HepG2 (cell line): ENCODE results near the gene TMEM63B. TPM values are rescaled to one million over a fixed set of nuclear protein-coding genes. Genes with fewer than 3 reads are reported as not detected.
A peak's percentile ranks its signal among the peaks of the same experiment; 100 is the strongest.

Experiments used
- ATAC-seq: fragments of 200-7000 bp; cut with Tn5 transposase; 3 replicates; pipeline ENCODE4 v1.9.1; 2020; ENCODE audit warnings: mild to moderate bottlenecking, moderate library complexity
- BruUV-seq: library from RNA; stranded (reverse); fragments of 400-500 nt; replicated peaks from 2 replicates; lab custom pipeline; 2021; lab: Mats Ljungman, UMichigan
- CTCF ChIA-PET: fragments of 300-600 bp; formaldehyde crosslinking; extraction: SDS; loops from one replicate; lab custom pipeline; 2021; ENCODE audit warnings: low total read pairs, inconsistent platforms, low intra/inter-chr PET ratio; lab: Yijun Ruan, JAX
- POLR2A ChIA-PET: fragments of 350-600 bp; sonication (Branson Sonifier 250); formaldehyde crosslinking; loops from one replicate; lab custom pipeline; 2020; ENCODE audit warnings: antibody characterized with exemption, inconsistent platforms; lab: Yijun Ruan, JAX
- DNase-seq: peaks from one replicate; pipeline ENCODE4 v3.0.0-alpha.2; 2015; ENCODE audit warnings: low spot score
- FAIRE-seq: peaks from 3 replicates; lab custom pipeline; 2011; peaks lifted over from hg19 to GRCh38; lab: Jason Lieb, UNC
- H2AFZ ChIP-seq: one replicate; pipeline ENCODE4 v1.6.1; 2011; ENCODE audit warnings: low read length, inconsistent platforms
- H3K27ac ChIP-seq: fragments of 300-600 bp; 3 replicates; pipeline ENCODE4 v1.8.0; 2011; ENCODE audit warnings: mixed run types, mild to moderate bottlenecking, mixed read lengths, low read length, inconsistent platforms; ENCODE audit not compliant: insufficient read depth; ENCODE audit errors: extremely low read length
- H3K27me3 ChIP-seq, 2 experiments: fragments of 200-600 bp in 1 of 2; 2 replicates in 1 of 2; 3 replicates in 1 of 2; pipeline versions ENCODE4 v1.6.0 to v1.8.0; 2011; ENCODE audit warnings: low read length in 2 of 2, mild to moderate bottlenecking in 2 of 2, moderate library complexity in 2 of 2, inconsistent platforms in 1 of 2; ENCODE audit not compliant: insufficient read depth in 2 of 2, control insufficient read depth in 1 of 2
- H3K36me3 ChIP-seq, 2 experiments: fragments of 200-600 bp in 1 of 2; replicated peaks in 1 of 2; 2 replicates in 1 of 2; 3 replicates in 1 of 2; pipeline versions ENCODE4 v1.5.1 to v1.8.0; 2011; ENCODE audit warnings: low read length in 2 of 2, inconsistent platforms in 1 of 2; ENCODE audit not compliant: insufficient read depth in 2 of 2, control insufficient read depth in 1 of 2
- H3K4me1 ChIP-seq: 2 replicates; pipeline ENCODE4 v1.5.1; 2012; ENCODE audit warnings: low read length, inconsistent platforms; ENCODE audit not compliant: insufficient read depth
- H3K4me2 ChIP-seq: 2 replicates; pipeline ENCODE4 v1.6.0; 2011; ENCODE audit warnings: low read depth, low read length, inconsistent platforms
- H3K4me3 ChIP-seq, 3 experiments: fragments of 200-600 bp in 1 of 3; sonication (generic), shearing (Covaris generic) in 1 of 3; replicated peaks in 1 of 3; 2 replicates each; pipeline ENCODE4 v1.5.1; 2011 to 2016; ENCODE audit warnings: low read length in 3 of 3, inconsistent platforms in 2 of 3, low read depth in 2 of 3, mild to moderate bottlenecking in 2 of 3, control low read depth in 1 of 3, mixed read lengths in 1 of 3; ENCODE audit not compliant: insufficient read depth in 1 of 3
- H3K79me2 ChIP-seq: one replicate; pipeline ENCODE4 v1.6.1; 2011; ENCODE audit warnings: low read length, inconsistent platforms; ENCODE audit not compliant: insufficient read depth
- H3K9ac ChIP-seq: 2 replicates; pipeline ENCODE4 v1.6.0; 2011; ENCODE audit warnings: mild to moderate bottlenecking, low read depth, low read length, inconsistent platforms; ENCODE audit not compliant: insufficient read depth
- H3K9me3 ChIP-seq: 2 replicates; pipeline ENCODE4 v1.5.1; 2012; ENCODE audit warnings: mild to moderate bottlenecking, low read length
- H4K20me1 ChIP-seq: 2 replicates; pipeline ENCODE4 v1.6.0; 2011; ENCODE audit warnings: inconsistent platforms, mild to moderate bottlenecking, low read length, moderate library complexity; ENCODE audit not compliant: insufficient read depth
- ARHGAP35 ChIP-seq: sonication (generic); formaldehyde crosslinking; IDR thresholded peaks from 2 replicates; pipeline ENCODE4 v1.9.0; 2022; ENCODE audit warnings: mild to moderate bottlenecking, inconsistent platforms, moderate library complexity, missing genetic modification reagents, borderline replicate concordance
- DPF2 ChIP-seq: sonication (generic); formaldehyde crosslinking; IDR thresholded peaks from 2 replicates; pipeline ENCODE4 v1.4.0; 2020; ENCODE audit warnings: mild to moderate bottlenecking, low read depth, missing genetic modification reagents, borderline replicate concordance
- ETV5 ChIP-seq: IDR thresholded peaks from 2 replicates; pipeline ENCODE4 v1.6.1; 2018; ENCODE audit warnings: missing biosample characterization, missing genetic modification reagents, inconsistent platforms, borderline replicate concordance
- HNF1B ChIP-seq: sonication (generic); formaldehyde crosslinking; IDR thresholded peaks from 2 replicates; pipeline ENCODE4 v1.5.1; 2020; ENCODE audit warnings: mild to moderate bottlenecking, moderate library complexity, missing genetic modification reagents
- KDM2A ChIP-seq: sonication (generic); formaldehyde crosslinking; IDR thresholded peaks from 2 replicates; pipeline ENCODE4 v1.4.0; 2020; ENCODE audit warnings: low read depth, missing genetic modification reagents, borderline replicate concordance
- NCOA2 ChIP-seq: sonication (generic); formaldehyde crosslinking; IDR thresholded peaks from 2 replicates; pipeline ENCODE4 v1.8.0; 2022; ENCODE audit warnings: inconsistent platforms
- NONO ChIP-seq, 2 experiments: fragments of 450-650 bp in 1 of 2; sonication (generic) in 1 of 2; formaldehyde crosslinking in 1 of 2; IDR thresholded peaks in 1 of 2; conservative IDR thresholded peaks in 1 of 2; 2 replicates each; pipeline versions ENCODE4 v1.6.1 to v1.8.0; 2017 to 2022; ENCODE audit warnings: mild to moderate bottlenecking in 1 of 2, missing genetic modification reagents in 1 of 2, moderate library complexity in 1 of 2
- PREB ChIP-seq: sonication (generic); formaldehyde crosslinking; IDR thresholded peaks from 2 replicates; pipeline ENCODE4 v1.4.0; 2020; ENCODE audit warnings: missing genetic modification reagents
- RARA ChIP-seq: IDR thresholded peaks from 2 replicates; pipeline ENCODE4 v1.6.1; 2016; ENCODE audit warnings: missing genetic modification reagents, missing compliant biosample characterization
- RCOR2 ChIP-seq: IDR thresholded peaks from 2 replicates; pipeline ENCODE4 v1.6.1; 2016; ENCODE audit warnings: missing biosample characterization, missing genetic modification reagents
- RFX5 ChIP-seq: IDR thresholded peaks from 2 replicates; pipeline ENCODE4 v1.6.1; 2011; ENCODE audit warnings: low read depth, low read length, improper control_type of control experiment
- SALL1 ChIP-seq: sonication (generic); formaldehyde crosslinking; IDR thresholded peaks from 2 replicates; pipeline ENCODE4 v1.8.0; 2022; ENCODE audit warnings: mild to moderate bottlenecking, missing genetic modification reagents
- SCMH1 ChIP-seq: sonication (generic); formaldehyde crosslinking; IDR thresholded peaks from 2 replicates; pipeline ENCODE4 v1.9.0; 2021; ENCODE audit warnings: missing genetic modification reagents, mild to moderate bottlenecking, borderline replicate concordance
- TEAD3 ChIP-seq: optimal IDR thresholded peaks from 2 replicates; pipeline ENCODE3; 2016; ENCODE audit warnings: borderline replicate concordance
- TFDP2 ChIP-seq: sonication (generic); formaldehyde crosslinking; IDR thresholded peaks from 2 replicates; pipeline ENCODE4 v1.4.0; 2020; ENCODE audit warnings: missing genetic modification reagents
- THRA ChIP-seq: sonication (generic); formaldehyde crosslinking; IDR thresholded peaks from 2 replicates; pipeline ENCODE4 v1.4.0; 2020; ENCODE audit warnings: missing genetic modification reagents, borderline replicate concordance
- WIZ ChIP-seq: sonication (generic); formaldehyde crosslinking; IDR thresholded peaks from 2 replicates; pipeline ENCODE4 v1.5.1; 2020; ENCODE audit warnings: mild to moderate bottlenecking, missing genetic modification reagents
- ZNF720 ChIP-seq: sonication (generic); formaldehyde crosslinking; IDR thresholded peaks from 2 replicates; pipeline ENCODE4 v1.4.0; 2020; ENCODE audit warnings: missing genetic modification reagents
- ZNF749 ChIP-seq: sonication (generic); formaldehyde crosslinking; IDR thresholded peaks from 2 replicates; pipeline ENCODE4 v1.8.0; 2022; ENCODE audit warnings: mild to moderate bottlenecking, missing genetic modification reagents, moderate library complexity, borderline replicate concordance
- WGBS: methylation state at CpG from one replicate; pipeline ENCODE4 v1.1.6; 2017; ENCODE audit warnings: low lambda C conversion rate; 5-methylcytosine and 5-hydroxymethylcytosine counted together
- in situ Hi-C: cut with HindIII; loops from 2 replicates; pipeline ENCODE4 v1.10.0; 2017; ENCODE audit warnings: low pct_unique_long_range_greater_than_20kb; ENCODE audit not compliant: extremely low pct_ligation_motif_present
- intact Hi-C: fragments of 100-400 bp; cut with micrococcal nuclease; formaldehyde crosslinking; loops from one replicate; pipeline ENCODE4 v1.10.0; 2022; ENCODE audit not compliant: unreplicated experiment
- polyA plus RNA-seq, 8 experiments: library from polyadenylated mRNA; depleted of rRNA in 3 of 8; stranded (reverse) in 7 of 8; unstranded in 1 of 8; fragments of >200 nt; fragmentation: Illumina TruSeq in 4 of 8; extraction: Trizol in 4 of 8; gene quantifications; 2 replicates each; pipeline versions ENCODE4 v1.2.1 to v1.2.3, GENCODE V29; 2011 to 2016; ENCODE audit warnings: low read depth in 4 of 8, missing spikeins in 1 of 8, mixed read lengths in 1 of 8; ENCODE audit not compliant: insufficient read depth in 1 of 8
- total RNA-seq, 5 experiments: library from RNA; depleted of rRNA; stranded (reverse); fragments of >200 nt; fragmentation: Illumina TruSeq; extraction: Trizol; gene quantifications; 2 replicates each; pipeline ENCODE4 v1.2.3, GENCODE V29; 2016; ENCODE audit warnings: low read depth in 1 of 5

Gene TMEM63B
- total and polyA plus RNA-seq, 2 of the 13 experiments (the other 11 are each of a cell fraction or from before 2014, with no cell fraction given) = 27.4 to 75.8 TPM

GRCh38 chr6:44186635-44187025, 59.3 kb downstream of the TMEM63B start (continued):
- TF ChIP-seq ZNF749 = no peak
- no peak for TF ChIP-seq PREB (CRISPR knock-in tag)
- no peak for TF ChIP-seq ARHGAP35 (CRISPR knock-in tag)
- TF ChIP-seq THRA = no peak
- TF ChIP-seq TFDP2 (CRISPR knock-in tag) = no peak
- TF ChIP-seq ETV5 (CRISPR knock-in tag) = peak; percentile 43; the same call in 1 of the 2 replicates
- TF ChIP-seq, all 625 proteins: peak for 7

- H3K9me3 ChIP-seq = no peaks in the 10 kb centered on the region
- in situ Hi-C loops = no loop called here
- H3K79me2 ChIP-seq = no peaks in the 10 kb centered on the region
- no peaks in the 10 kb centered on the region for H4K20me1 ChIP-seq
- 2% methylated on average over 2 of the region's 2 CpGs for WGBS
- no TSS peak for BruUV-seq
- H3K27ac ChIP-seq = no peak overlapping the region
- H2AFZ ChIP-seq = no peak overlapping the region
- DNase-seq (peak; percentile 59), ATAC-seq (no peak), FAIRE-seq (peak; percentile 21)
- H3K4me2 ChIP-seq = 0 out of 2 replicates have a peak overlapping the region, but pooled peaks have one; percentile 26
- no peak overlapping the region for H3K4me3 ChIP-seq
- intact Hi-C loops = no loop called here
- H3K36me3 ChIP-seq = no peaks in the 10 kb centered on the region
- peaks cover 68% of the 10 kb centered on the region for H3K4me1 ChIP-seq
- no peak overlapping the region for H3K9ac ChIP-seq
- no peaks in the 10 kb centered on the region; a peak in 2 of 5 replicates for H3K27me3 ChIP-seq
- CTCF ChIA-PET = no interaction called here
- POLR2A ChIA-PET = interaction anchor here (1.1 to 1.5 kb wide), 3 partner anchors 9 to 58 kb away, joined by 3 to 6 read pairs (median 4); partner anchors contain the start of gene HSP90AB1
- TF ChIP-seq TEAD3 (CRISPR knock-in tag) (peak; percentile 67), ZNF720 (no peak), SALL1 (CRISPR knock-in tag) (0 out of 2 replicates have a peak, but pooled peaks have one; percentile 5), RARA (CRISPR knock-in tag) (peak; percentile 33; the same call in 1 of the 2 replicates), SCMH1 (no peak), NCOA2 (CRISPR knock-in tag) (0 out of 2 replicates have a peak, but pooled peaks have one; percentile 17), KDM2A (no peak), RFX5 (no peak), RCOR2 (CRISPR knock-in tag) (0 out of 2 replicates have a peak, but pooled peaks have one; percentile 24), NONO (IDR thresholded peaks at IDR 0.05) (no peak), NONO (CRISPR knock-in tag; conservative IDR thresholded peaks at IDR 0.05) (no peak), HNF1B (no peak), WIZ (CRISPR knock-in tag) (no peak), DPF2 (CRISPR knock-in tag) (no peak)
Observed at GRCh38 chr6:44188819-44189218, 61.5 kb downstream of the TMEM63B start.
